ENCODE results near the gene NXF1. TPM values are rescaled to one million over a fixed set of nuclear protein-coding genes. Genes with fewer than 3 reads are reported as not detected.

Gene NXF1
- total RNA-seq, 4 donors from 2014 or later = 27.2 to 47.1 (median 46.1) TPM

DNA sequence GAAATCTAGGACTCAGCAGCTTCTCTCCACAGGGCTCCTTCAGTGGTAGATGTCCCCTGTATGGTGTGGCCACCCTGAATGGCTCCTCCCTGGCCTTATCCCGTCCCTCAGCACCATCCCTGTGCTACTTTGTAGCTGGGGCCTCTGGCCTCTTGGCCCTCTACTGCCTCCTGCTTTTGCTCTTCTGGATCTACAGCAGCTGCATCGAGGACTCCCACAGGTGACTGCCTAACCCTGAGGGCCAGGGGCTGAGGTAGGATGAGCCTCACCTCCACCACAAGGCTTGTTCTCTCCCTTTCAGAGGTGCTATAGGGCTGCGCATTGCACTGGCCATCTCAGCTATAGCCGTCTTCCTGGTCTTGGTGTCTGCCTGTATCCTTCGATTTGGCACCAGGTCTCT, 16.2 kb downstream of the NXF1 start:
- Histone ChIP-seq H3K36me3 (peaks cover 0 to 38% of the 10 kb centered on the region in 2 donors), H3K27ac (peak overlapping the region in 1 of 4 donors; percentile 90), H3K9me3 (no peaks in the 10 kb centered on the region), H3K27me3 (no peaks in the 10 kb centered on the region), H3K4me1 (peaks cover 42 to 47% of the 10 kb centered on the region in 2 donors), H3K4me3 (peak overlapping the region in 1 of 4 donors; percentile 97)
- in situ Hi-C loops (cut with MboI; ENCODE audit: low sequenced_read_pairs in 4 of 4) = loop anchor here (5.0 to 10.0 kb wide), 2 partner anchors 73 to 76 kb away; no protein-coding TSS in a partner anchor
- intact Hi-C loops (cut with DNase I; ENCODE audit: low total_unique reads) = loop anchor here (10.0 kb wide), 1 partner anchor 144 kb away; the partner anchor contains the start of gene GANAB
- ATAC-seq (no peak), DNase-seq (no peak)
- no peak for TF ChIP-seq POLR2A (IDR thresholded peaks at IDR 0.05)
- TF ChIP-seq, protein P1, sequence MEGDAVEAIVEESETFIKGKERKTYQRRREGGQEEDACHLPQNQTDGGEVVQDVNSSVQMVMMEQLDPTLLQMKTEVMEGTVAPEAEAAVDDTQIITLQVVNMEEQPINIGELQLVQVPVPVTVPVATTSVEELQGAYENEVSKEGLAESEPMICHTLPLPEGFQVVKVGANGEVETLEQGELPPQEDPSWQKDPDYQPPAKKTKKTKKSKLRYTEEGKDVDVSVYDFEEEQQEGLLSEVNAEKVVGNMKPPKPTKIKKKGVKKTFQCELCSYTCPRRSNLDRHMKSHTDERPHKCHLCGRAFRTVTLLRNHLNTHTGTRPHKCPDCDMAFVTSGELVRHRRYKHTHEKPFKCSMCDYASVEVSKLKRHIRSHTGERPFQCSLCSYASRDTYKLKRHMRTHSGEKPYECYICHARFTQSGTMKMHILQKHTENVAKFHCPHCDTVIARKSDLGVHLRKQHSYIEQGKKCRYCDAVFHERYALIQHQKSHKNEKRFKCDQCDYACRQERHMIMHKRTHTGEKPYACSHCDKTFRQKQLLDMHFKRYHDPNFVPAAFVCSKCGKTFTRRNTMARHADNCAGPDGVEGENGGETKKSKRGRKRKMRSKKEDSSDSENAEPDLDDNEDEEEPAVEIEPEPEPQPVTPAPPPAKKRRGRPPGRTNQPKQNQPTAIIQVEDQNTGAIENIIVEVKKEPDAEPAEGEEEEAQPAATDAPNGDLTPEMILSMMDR (IDR thresholded peaks at IDR 0.05 in 4 of 5, conservative IDR thresholded peaks at IDR 0.05 in 1 of 5) = no peak

DNA sequence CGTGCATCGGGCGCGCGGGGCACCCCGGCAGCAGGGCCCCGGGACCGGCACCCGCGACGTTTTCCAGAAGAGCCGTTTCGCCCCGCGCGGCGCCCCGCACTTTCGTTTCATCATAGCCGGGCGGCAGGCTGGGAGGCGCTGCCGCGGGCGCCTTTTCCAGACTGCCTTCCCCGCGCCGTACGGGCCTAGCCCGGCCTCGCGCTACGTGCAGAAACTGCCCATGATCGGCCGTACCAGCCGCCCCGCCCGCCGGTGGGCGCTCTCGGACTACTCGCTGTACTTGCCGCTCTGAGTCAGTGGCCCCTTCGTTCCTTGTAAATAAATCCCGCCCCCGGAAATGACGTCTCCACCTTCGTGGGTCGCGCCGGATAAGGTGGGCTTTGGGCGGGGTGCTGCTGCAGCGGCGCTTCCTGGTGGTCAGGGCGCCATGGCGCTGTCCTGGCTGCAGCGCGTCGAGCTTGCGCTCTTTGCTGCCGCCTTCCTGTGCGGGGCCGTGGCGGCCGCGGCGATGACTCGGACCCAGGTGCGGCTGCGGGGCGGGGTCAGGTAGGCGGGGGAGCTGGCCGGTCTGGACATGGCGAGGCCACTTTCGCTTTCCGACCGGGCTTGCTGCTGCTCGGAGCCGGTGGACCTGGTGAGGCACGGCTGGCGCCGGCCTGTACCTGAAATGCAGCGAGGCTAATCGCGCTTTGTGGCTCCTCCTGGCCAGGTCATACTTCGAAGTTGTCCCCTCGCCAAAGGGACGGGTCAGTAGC, 18.1 kb downstream of the NXF1 start, which contains the start of gene TMEM179B:
TSS of gene TMEM179B (plus strand) at position 398 of the 755 bp plus-strand sequence. CDS start at position 428, 30 bp downstream.
- Histone ChIP-seq H3K36me3 (peaks cover 0 to 31% of the 10 kb centered on the region in 2 donors), H3K27me3 (no peaks in the 10 kb centered on the region), H3K4me1 (peaks cover 35 to 39% of the 10 kb centered on the region in 2 donors), H3K9me3 (no peaks in the 10 kb centered on the region), H3K27ac (peak within 1 kb of the TSS; percentile 85 to 99 (median 93)), H3K4me3 (peak within 1 kb of the TSS; percentile 84 to 97 (median 93))
- intact Hi-C loops (cut with DNase I; ENCODE audit: low total_unique reads) (loop anchor here (1.0 to 10.0 kb wide), 5 partner anchors 18 to 142 kb away; partner anchors contain the start of genes GANAB, HNRNPUL2, NXF1 and SLC3A2), in situ Hi-C loops (cut with MboI; ENCODE audit: low sequenced_read_pairs in 4 of 4) (loop anchor here (5.0 to 10.0 kb wide), 2 partner anchors 75 to 78 kb away; no protein-coding TSS in a partner anchor)
- peak; percentile 96 to 97 for TF ChIP-seq POLR2A (IDR thresholded peaks at IDR 0.05)
- TF ChIP-seq, protein P1 (IDR thresholded peaks at IDR 0.05 in 4 of 5, conservative IDR thresholded peaks at IDR 0.05 in 1 of 5) = peak in 3 of 5 experiments; percentile 2 to 54 (median 36)
- peak; percentile 90 to 94 for ATAC-seq
- DNase-seq = peak; percentile 98 to 99

DNA sequence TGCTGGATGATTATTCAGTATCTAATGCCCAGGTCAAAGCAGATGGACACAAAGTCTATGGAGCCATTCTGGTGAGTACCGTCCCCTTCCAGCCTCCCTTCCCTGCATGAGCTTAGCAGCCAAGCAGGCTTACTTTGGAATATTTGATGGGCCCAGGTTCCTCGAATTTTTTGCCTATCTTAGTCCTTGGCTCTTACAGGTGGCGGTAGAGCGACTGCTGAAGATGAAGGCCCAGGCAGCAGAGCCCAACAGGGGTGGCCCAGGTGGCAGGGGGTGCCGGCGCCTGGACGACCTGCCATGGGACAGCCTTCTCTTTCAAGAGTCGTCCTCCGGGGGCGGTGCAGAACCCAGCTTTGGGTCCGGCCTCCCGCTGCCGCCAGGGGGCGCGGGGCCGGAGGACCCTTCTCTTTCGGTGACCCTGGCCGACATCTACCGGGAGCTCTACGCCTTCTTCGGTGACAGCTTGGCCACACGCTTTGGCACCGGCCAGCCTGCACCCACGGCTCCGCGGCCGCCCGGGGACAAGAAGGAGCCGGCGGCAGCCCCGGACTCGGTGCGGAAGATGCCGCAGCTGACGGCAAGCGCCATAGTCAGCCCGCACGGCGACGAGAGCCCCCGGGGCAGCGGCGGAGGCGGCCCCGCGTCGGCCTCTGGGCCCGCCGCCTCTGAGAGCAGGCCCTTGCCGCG, 18.8 kb downstream of the NXF1 start:
- in situ Hi-C loops (cut with MboI; ENCODE audit: low sequenced_read_pairs in 4 of 4) (loop anchor here (5.0 to 10.0 kb wide), 2 partner anchors 76 to 78 kb away; no protein-coding TSS in a partner anchor), intact Hi-C loops (cut with DNase I; ENCODE audit: low total_unique reads) (loop anchor here (1.0 to 10.0 kb wide), 6 partner anchors 19 to 142 kb away; partner anchors contain the start of genes GANAB, HNRNPUL2, NXF1 and SLC3A2)
- TF ChIP-seq POLR2A (IDR thresholded peaks at IDR 0.05) = no peak
- TF ChIP-seq, protein P1 (IDR thresholded peaks at IDR 0.05 in 4 of 5, conservative IDR thresholded peaks at IDR 0.05 in 1 of 5) = peak; percentile 93 to 98 (median 97)
- Histone ChIP-seq H3K4me1 (peaks cover 33 to 36% of the 10 kb centered on the region in 2 donors), H3K27me3 (no peaks in the 10 kb centered on the region), H3K9me3 (no peaks in the 10 kb centered on the region), H3K4me3 (peak overlapping the region; percentile 84 to 97 (median 93)), H3K27ac (peak overlapping the region; percentile 85 to 99 (median 93)), H3K36me3 (peaks cover 0 to 34% of the 10 kb centered on the region in 2 donors)
- peak; percentile 74 to 90 for DNase-seq
- ATAC-seq = peak; percentile 85 to 88

DNA sequence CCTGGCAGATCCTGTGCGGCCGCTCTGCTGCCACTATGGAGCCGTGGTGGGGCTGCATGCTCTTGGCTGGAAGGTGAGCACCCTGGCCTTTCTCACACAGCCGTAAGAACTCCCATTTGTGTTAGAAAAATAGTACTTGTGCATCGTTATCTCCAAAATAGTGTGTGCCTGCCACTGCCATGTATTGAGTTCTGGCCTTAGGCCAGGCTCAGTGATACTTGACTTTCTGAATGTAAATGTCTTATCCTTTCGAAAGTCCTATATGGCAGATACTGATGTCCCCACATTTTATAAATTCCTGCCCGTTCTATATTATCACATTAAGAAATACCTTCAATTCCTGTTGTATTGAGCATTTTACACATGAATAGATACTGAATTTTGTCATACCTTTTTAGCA, 22.5 kb downstream of the NXF1 start:
- intact Hi-C loops (cut with DNase I; ENCODE audit: low total_unique reads) (loop anchor here (10.0 kb wide), 1 partner anchor 138 kb away; the partner anchor contains the start of gene GANAB), in situ Hi-C loops (cut with MboI; ENCODE audit: low sequenced_read_pairs in 4 of 4) (loop anchor here in 2 of 4 donors (10.0 kb wide), 1 partner anchor 82 kb away; no protein-coding TSS in a partner anchor)
- H3K36me3 ChIP-seq = peaks cover 0 to 41% of the 10 kb centered on the region in 2 donors
- no peak for TF ChIP-seq POLR2A (IDR thresholded peaks at IDR 0.05)
- TF ChIP-seq, protein P1 (IDR thresholded peaks at IDR 0.05 in 4 of 5, conservative IDR thresholded peaks at IDR 0.05 in 1 of 5) = no peak
- no peak overlapping the region for H3K27ac ChIP-seq
- no peaks in the 10 kb centered on the region for H3K27me3 ChIP-seq
- ATAC-seq (no peak), DNase-seq (no peak)
- peaks cover 10 to 11% of the 10 kb centered on the region in 2 donors for H3K4me1 ChIP-seq
- no peaks in the 10 kb centered on the region for H3K9me3 ChIP-seq
- H3K4me3 ChIP-seq = no peak overlapping the region

Measured in gastrocnemius medialis (tissue), 4 donors.